ENCODE measurements around the gene CD300A.

The CD300A gene

GRCh38 chr17:74520790-74521480, 54.5 kb downstream of the CD300A start:
- no peak overlapping the region for H3K4me3 ChIP-seq (ENCODE audit: low read depth, low read length)
- TF ChIP-seq, protein P1, sequence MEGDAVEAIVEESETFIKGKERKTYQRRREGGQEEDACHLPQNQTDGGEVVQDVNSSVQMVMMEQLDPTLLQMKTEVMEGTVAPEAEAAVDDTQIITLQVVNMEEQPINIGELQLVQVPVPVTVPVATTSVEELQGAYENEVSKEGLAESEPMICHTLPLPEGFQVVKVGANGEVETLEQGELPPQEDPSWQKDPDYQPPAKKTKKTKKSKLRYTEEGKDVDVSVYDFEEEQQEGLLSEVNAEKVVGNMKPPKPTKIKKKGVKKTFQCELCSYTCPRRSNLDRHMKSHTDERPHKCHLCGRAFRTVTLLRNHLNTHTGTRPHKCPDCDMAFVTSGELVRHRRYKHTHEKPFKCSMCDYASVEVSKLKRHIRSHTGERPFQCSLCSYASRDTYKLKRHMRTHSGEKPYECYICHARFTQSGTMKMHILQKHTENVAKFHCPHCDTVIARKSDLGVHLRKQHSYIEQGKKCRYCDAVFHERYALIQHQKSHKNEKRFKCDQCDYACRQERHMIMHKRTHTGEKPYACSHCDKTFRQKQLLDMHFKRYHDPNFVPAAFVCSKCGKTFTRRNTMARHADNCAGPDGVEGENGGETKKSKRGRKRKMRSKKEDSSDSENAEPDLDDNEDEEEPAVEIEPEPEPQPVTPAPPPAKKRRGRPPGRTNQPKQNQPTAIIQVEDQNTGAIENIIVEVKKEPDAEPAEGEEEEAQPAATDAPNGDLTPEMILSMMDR (IDR thresholded peaks at IDR 0.05; ENCODE audit: borderline replicate concordance, insufficient read depth, low read depth, low read length), result no peak

DNA sequence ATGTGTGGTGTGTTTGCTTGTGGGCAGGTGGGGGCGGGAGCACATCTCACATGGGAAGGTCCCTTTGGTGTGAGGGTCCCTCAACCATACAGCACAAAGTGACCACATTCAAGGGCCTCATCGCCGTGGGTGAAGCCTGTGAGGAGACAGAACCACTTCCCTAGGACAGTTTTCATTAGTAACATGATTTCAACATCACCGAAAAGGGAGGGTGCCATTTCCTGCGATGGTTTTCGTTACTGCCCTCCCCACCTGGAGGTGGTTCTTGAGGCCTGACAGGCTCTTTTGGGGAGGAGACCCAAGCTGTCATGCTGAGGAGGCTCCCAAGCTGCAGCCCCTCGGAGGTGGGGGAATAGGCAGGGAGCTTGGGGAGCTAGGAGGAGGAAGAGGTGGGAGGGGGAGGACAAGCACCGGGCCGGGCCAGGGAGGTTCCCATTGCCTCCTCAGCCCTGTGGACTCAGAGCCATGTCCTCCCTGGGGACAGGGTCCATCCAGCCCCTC, 55.3 kb downstream of the CD300A start:
- TF ChIP-seq, protein P1 (IDR thresholded peaks at IDR 0.05; ENCODE audit: borderline replicate concordance, insufficient read depth, low read depth, low read length), result no peak
- H3K4me3 ChIP-seq (ENCODE audit: low read depth, low read length), result no peak overlapping the region

DNA sequence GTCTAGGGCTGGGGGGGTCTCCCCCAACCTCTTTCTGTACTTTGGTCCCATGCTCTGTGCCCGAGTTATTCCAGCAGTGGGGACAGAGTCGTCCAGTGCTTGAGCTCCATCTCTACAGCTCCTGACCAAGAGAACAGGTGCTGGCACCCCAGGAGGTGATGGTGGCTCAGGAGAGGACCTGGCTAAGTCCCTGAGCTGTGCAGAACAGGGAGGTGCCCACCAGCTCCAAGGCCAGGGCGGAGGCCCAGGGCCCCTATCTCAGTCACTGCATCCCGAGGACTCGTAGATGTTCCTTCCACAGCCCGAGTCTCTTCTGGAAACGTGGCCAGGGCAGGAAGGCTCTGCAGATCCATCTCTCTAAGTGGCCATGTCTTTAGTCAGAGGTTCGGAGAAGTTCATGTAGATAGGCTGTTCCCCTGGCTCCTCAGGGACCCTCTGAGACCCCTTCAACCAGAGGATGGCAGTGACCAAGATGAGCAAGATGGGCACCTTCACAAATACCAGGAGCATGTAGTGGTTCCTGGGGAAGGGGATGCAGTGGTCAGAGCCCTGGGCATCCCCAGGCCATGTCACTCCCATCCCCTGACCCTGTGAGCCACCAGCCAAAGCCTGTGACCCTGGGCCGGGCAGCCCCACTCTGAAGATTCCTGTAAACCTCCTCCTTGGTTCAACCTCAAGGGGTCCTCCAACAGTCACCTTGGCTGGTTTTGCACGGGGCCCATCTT, 56.1 kb downstream of the CD300A start:
- no peak overlapping the region for H3K4me3 ChIP-seq (ENCODE audit: low read depth, low read length)
- TF ChIP-seq, protein P1 (IDR thresholded peaks at IDR 0.05; ENCODE audit: borderline replicate concordance, insufficient read depth, low read depth, low read length), result no peak

DNA sequence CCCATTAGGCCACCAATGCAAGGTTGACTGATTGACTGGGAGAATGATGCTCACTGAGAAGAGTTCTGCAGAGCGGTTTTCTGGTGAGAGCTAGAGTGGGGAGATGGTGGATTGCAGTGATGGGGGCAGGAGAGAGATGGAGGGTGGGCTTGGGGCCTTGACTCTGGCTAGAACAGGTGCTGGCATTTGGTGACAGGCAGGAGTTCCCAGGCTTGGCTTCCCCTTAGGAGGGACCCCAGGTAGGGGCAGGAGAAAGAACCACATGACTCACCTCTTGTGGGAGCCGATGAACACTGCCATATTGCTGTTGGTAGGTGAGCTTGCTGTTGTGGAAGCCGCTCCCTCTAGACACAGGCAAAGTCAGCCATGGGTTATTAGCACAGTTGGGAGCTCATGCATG, 56.9 kb downstream of the CD300A start:
- TF ChIP-seq, protein P1 (IDR thresholded peaks at IDR 0.05; ENCODE audit: borderline replicate concordance, insufficient read depth, low read depth, low read length), result no peak
- H3K4me3 ChIP-seq (ENCODE audit: low read depth, low read length), result no peak overlapping the region

DNA sequence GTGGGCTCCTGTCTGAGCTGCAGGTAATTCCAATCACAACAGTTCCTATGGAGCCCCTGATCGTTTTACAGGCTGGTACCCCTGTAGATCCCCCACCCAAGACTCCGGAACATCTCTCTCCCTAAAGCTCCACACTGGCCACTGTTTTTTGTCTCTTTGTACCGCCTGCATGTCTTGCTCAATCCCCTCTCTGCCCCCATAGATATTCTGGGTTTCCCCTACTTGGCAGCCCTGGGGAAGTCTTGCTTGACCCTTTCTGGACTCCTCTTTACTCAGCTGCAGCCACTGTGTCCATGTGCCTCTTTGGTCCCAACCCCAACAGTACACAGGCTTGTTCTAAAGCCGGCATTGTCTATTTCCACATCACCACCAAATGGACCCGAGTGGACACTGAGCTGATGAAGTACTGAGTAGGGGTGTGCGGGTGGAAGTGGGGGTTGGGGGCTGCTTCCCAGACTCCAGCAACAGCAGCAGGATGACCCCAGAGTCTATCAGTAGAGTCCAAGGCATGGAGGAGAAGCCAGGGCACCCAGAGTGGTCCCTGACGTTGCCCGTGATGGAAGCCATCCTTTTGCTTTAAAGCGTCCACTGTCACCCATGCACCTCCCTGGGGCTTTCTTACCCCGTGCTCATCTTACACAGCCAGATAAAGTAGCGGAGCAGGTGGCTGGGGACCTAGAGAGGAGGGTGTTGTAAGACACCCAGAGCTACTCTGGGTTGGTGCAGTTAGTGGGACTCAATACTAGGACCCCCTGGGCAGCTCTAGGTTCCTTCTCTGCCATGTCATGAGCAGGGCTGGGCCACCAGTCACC, 58.4 kb downstream of the CD300A start:
- TF ChIP-seq, protein P1 (IDR thresholded peaks at IDR 0.05; ENCODE audit: borderline replicate concordance, insufficient read depth, low read depth, low read length), result no peak
- H3K4me3 ChIP-seq (ENCODE audit: low read depth, low read length), result no peak overlapping the region

GRCh38 chr17:74525465-74525725, 59.0 kb downstream of the CD300A start:
- TF ChIP-seq, protein P1 (IDR thresholded peaks at IDR 0.05; ENCODE audit: borderline replicate concordance, insufficient read depth, low read depth, low read length), result no peak
- no peak overlapping the region for H3K4me3 ChIP-seq (ENCODE audit: low read depth, low read length)
